Cardiac fibroblast (primary cell): Measurements from ENCODE around the gene SH3RF3.

Experiments used
- DNase-seq, 2 donors: peaks; one replicate each; pipeline versions ENCODE4 v3.0.0 to v3.0.0-alpha.2; 2010; ENCODE audit warnings: low read depth in 2 of 2
- H3K4me3 ChIP-seq, 2 donors: replicated peaks in 1 of 2; 1 replicate in 1 of 2; 2 replicates in 1 of 2; pipeline ENCODE4 v1.5.1; 2011; ENCODE audit warnings: low read depth in 2 of 2, low read length in 2 of 2, mild to moderate bottlenecking in 2 of 2, moderate library complexity in 1 of 2
- CTCF ChIP-seq: IDR thresholded peaks from one replicate; pipeline ENCODE4 v1.5.1; 2011; ENCODE audit warnings: low read depth, mild to moderate bottlenecking, low read length, inconsistent platforms

The SH3RF3 gene

GRCh38 chr2:109239720-109240119 lies 110.7 kb downstream of the SH3RF3 start:
- H3K4me3 ChIP-seq: no peak overlapping the region
- no peak for TF ChIP-seq CTCF

GRCh38 chr2:109242210-109242653 lies 113.2 kb downstream of the SH3RF3 start:
- DNase-seq: no peak
- no peak overlapping the region for H3K4me3 ChIP-seq
- no peak for TF ChIP-seq CTCF

More at GRCh38 chr2:109239720-109240119, 110.7 kb downstream of the SH3RF3 start:
- peak in 1 of 2 donors; percentile 78 for DNase-seq

GRCh38 chr2:109242654-109243331 lies 113.8 kb downstream of the SH3RF3 start:
- TF ChIP-seq CTCF: no peak
- peak overlapping the region in 1 of 2 donors; percentile 19 for H3K4me3 ChIP-seq
- peak; percentile 95 to 96 for DNase-seq

GRCh38 chr2:109243526-109244303 lies 114.7 kb downstream of the SH3RF3 start:
- no peak for TF ChIP-seq CTCF
- no peak overlapping the region for H3K4me3 ChIP-seq
- DNase-seq: peak; percentile 49 to 61

- H3K4me3 ChIP-seq: no peak overlapping the region
- no peak for TF ChIP-seq CTCF
- no peak for DNase-seq
Measured at GRCh38 chr2:109244304-109244582, 115.2 kb downstream of the SH3RF3 start.

GRCh38 chr2:109244750-109245382 lies 115.9 kb downstream of the SH3RF3 start:
- no peak for TF ChIP-seq CTCF
- H3K4me3 ChIP-seq: no peak overlapping the region
- no peak for DNase-seq
